Mucosa of descending colon (tissue), 3 donors: ENCODE results near the gene MFN1. TPM values are rescaled to one million over a fixed set of nuclear protein-coding genes. Genes with fewer than 3 reads are reported as not detected.

Source experiments
- ATAC-seq: fragments of 200-7000 bp; cut with Tn5 transposase; one replicate; pipeline ENCODE4 v1.9.1; 2020; ENCODE audit warnings: mild to moderate bottlenecking, moderate library complexity
- DNase-seq, 3 donors: peaks; one replicate each; pipeline ENCODE4 v3.0.0-alpha.2; 2020
- H3K36me3 ChIP-seq: fragments of 200-600 bp; one replicate; pipeline ENCODE4 v1.8.0; 2021; ENCODE audit warnings: low read depth, mild to moderate bottlenecking
- H3K4me1 ChIP-seq: fragments of 200-600 bp; one replicate; pipeline ENCODE4 v1.8.0; 2021; ENCODE audit warnings: low read depth, mild to moderate bottlenecking
- H3K4me3 ChIP-seq: fragments of 200-600 bp; one replicate; pipeline ENCODE4 v1.8.0; 2021; ENCODE audit warnings: mild to moderate bottlenecking
- H3K9me3 ChIP-seq: fragments of 200-600 bp; one replicate; pipeline ENCODE4 v1.8.0; 2021; ENCODE audit warnings: mild to moderate bottlenecking
- intact Hi-C, 2 donors: fragments of 100-400 bp; cut with DNase I in 1 of 2; cut with micrococcal nuclease in 1 of 2; formaldehyde crosslinking; loops; one replicate each; pipeline versions ENCODE4 v1.11.0 to v1.11.1; 2022; cut with DNase I, micrococcal nuclease
- total RNA-seq, 3 donors: library from RNA; stranded (reverse); fragmentation: NEBNext Ultra II Directional in 2 of 3; extraction: Animal tissue kit (Norgen Biotek cat#: 25700) in 2 of 3; gene quantifications; one replicate each; pipeline versions ENCODE4 v1.2.1 to v1.2.4, GENCODE V29; 2021 to 2023
- TF ChIP-seq, protein P1 (sequence below): fragments of 200-600 bp; IDR thresholded peaks from one replicate; pipeline ENCODE4 v1.8.0; 2022; ENCODE audit warnings: antibody characterized with exemption, mild to moderate bottlenecking
- donor health status: DM: no; HTN: no; CAD: no; lungs with moderate emphysema.
- donor health status: DM: no; HTN: no; CAD: no.
- donor health status: DM: no; HTN: yes; CAD: no.

The MFN1 gene
- total RNA-seq, 3 donors from 2014 or later: 55.2 to 68.4 (median 61.8) TPM

DNA sequence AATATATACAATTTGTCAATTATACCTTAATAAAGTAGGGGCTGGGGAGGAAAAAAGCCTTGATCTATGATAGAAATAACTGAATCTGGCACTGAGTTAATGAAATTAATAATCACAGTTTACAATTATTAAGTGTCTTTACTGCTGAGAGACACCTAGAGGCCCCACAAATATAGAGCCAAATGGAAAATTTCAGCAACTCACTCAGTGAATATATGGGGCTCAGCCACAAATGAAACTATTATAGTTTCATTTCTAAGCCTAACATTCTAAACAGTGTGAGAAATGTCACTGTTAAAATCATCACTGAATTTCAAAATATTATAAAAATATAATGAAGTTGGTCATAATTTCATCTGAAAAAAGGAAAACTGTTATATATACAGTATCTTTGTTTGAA, 63.5 kb downstream of the MFN1 start:
- Histone ChIP-seq H3K9me3 (no peaks in the 10 kb centered on the region), H3K4me3 (no peak overlapping the region), H3K36me3 (no peaks in the 10 kb centered on the region), H3K4me1 (no peaks in the 10 kb centered on the region)
- ATAC-seq (no peak), DNase-seq (no peak)
- TF ChIP-seq, protein P1, sequence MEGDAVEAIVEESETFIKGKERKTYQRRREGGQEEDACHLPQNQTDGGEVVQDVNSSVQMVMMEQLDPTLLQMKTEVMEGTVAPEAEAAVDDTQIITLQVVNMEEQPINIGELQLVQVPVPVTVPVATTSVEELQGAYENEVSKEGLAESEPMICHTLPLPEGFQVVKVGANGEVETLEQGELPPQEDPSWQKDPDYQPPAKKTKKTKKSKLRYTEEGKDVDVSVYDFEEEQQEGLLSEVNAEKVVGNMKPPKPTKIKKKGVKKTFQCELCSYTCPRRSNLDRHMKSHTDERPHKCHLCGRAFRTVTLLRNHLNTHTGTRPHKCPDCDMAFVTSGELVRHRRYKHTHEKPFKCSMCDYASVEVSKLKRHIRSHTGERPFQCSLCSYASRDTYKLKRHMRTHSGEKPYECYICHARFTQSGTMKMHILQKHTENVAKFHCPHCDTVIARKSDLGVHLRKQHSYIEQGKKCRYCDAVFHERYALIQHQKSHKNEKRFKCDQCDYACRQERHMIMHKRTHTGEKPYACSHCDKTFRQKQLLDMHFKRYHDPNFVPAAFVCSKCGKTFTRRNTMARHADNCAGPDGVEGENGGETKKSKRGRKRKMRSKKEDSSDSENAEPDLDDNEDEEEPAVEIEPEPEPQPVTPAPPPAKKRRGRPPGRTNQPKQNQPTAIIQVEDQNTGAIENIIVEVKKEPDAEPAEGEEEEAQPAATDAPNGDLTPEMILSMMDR: no peak
- intact Hi-C loops: no loop called here

DNA sequence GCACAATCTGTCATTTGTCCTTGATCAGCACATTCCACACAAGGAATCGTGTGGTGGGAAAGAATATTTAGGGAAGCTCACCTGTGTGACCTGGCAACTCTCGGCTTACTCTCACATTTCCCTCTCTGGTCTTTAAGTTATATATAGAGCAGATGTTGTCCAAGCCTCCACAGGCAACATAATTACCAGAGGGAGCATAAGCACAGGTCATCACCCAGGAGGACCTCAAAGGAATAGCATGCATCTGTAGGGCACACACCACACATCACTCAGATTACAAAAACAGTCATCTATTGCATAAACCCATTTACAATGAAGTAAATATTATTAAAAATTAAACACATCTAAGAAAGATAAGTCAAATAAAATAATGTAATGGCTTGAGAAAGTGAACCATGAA, 67.3 kb downstream of the MFN1 start:
- no peak for DNase-seq
- TF ChIP-seq, protein P1: no peak
- no peaks in the 10 kb centered on the region for H3K36me3 ChIP-seq
- H3K9me3 ChIP-seq: no peaks in the 10 kb centered on the region
- no peaks in the 10 kb centered on the region for H3K4me1 ChIP-seq
- no peak for ATAC-seq
- no peak overlapping the region for H3K4me3 ChIP-seq
- intact Hi-C loops: no loop called here

DNA sequence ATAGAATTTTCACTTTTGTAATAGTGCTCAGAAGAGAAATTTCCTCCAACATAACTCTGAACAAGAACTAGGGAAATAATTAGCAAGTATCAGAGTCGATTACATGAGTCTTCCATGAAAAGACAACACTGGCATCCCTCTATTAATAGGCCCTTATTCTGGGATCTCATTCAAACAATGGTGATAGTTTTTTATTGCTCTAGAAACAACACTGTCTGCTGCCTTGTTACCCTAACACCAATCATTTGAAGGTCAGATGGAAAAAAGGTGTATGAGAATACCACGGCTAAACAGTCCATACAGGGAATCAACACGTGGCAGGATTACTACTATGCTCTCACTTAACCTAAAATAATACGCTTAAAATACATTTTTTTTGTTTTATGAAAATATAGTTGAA, 67.9 kb downstream of the MFN1 start:
- no peaks in the 10 kb centered on the region for H3K9me3 ChIP-seq
- no peaks in the 10 kb centered on the region for H3K36me3 ChIP-seq
- TF ChIP-seq, protein P1: no peak
- H3K4me1 ChIP-seq: no peaks in the 10 kb centered on the region
- no peak for DNase-seq
- ATAC-seq: no peak
- intact Hi-C loops: no loop called here
- H3K4me3 ChIP-seq: no peak overlapping the region

DNA sequence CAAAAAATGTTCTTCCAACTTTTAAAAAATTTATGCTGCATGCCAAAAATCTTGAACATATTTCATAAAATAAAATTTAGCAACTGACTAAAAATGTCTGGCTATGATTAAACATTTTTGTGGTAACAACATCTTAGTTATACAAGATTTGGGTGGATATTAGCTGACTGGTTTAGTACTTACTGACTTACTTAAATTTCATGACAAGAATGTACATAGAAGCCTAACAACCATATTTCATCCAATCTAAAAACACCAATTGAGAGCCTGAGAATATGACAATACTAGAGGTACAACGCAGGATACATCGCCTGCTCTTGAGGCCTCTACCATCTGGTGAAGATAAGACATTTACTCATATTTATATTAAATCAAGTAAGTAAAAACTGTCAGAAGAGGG, 69.2 kb downstream of the MFN1 start:
- no peaks in the 10 kb centered on the region for H3K4me1 ChIP-seq
- no peak for DNase-seq
- intact Hi-C loops: no loop called here
- no peak overlapping the region for H3K4me3 ChIP-seq
- ATAC-seq: no peak
- TF ChIP-seq, protein P1: no peak
- no peaks in the 10 kb centered on the region for H3K9me3 ChIP-seq
- H3K36me3 ChIP-seq: no peaks in the 10 kb centered on the region

DNA sequence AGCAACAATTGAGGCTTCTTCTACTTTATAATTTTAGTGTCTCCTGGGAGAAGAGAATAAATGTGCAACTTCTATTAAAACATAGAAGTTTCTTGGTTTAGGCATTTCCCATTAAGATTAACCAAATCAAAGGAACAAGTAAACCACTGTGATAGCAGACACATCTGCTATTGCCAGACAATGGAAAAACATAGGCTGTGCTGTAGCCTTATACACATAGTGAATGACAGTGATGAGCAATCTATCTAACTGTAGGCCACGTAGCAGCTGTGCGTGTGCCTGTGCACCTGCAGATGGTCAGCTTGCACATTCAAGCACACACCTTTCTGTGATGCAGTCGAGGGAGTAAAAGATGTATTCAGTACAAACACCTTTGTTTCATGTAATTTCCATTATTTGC, 71.1 kb downstream of the MFN1 start:
- TF ChIP-seq, protein P1: no peak
- intact Hi-C loops: no loop called here
- no peaks in the 10 kb centered on the region for H3K4me1 ChIP-seq
- DNase-seq: no peak
- no peaks in the 10 kb centered on the region for H3K9me3 ChIP-seq
- ATAC-seq: no peak
- H3K4me3 ChIP-seq: no peak overlapping the region
- no peaks in the 10 kb centered on the region for H3K36me3 ChIP-seq

DNA sequence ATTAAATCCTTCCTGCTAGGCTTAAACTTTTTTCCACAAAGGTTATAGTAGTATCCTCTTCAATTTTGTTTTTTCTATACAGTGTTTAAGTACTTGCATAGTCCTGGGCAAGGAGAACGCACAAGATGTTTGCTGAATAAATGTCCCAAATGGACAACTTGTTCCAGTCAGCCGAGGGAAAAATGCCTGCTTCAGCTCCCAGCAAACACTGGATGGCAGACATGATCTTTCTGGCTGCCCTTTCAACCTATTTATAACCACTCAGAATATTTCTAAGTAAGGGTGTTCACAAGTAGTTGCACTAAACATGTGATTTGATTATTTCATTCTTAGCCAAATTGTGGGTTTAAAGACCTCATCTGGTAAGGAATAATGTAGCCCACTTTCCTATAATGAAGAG, 74.0 kb downstream of the MFN1 start:
- intact Hi-C loops: loop anchor here in 1 of 2 donors (10.0 kb wide), 1 partner anchor 133 kb away; no protein-coding TSS in a partner anchor
- TF ChIP-seq, protein P1: no peak
- ATAC-seq (no peak), DNase-seq (peak in 1 of 3 donors; percentile 9)
- Histone ChIP-seq H3K9me3 (no peaks in the 10 kb centered on the region), H3K4me1 (no peaks in the 10 kb centered on the region), H3K4me3 (no peak overlapping the region), H3K36me3 (no peaks in the 10 kb centered on the region)
